ENCODE results near the gene LILRB3.
"Not testable (repeated sequence)": the region's sequence is repeated elsewhere in the genome, so short reads cannot be mapped to it uniquely, and the experiment has no call there.

LILRB3 gene

GRCh38 chr19:54173951-54174834 is 48.6 kb downstream of the LILRB3 start:
- Mint-ChIP-seq H3K9me3 (no peaks in the 10 kb centered on the region), H3K4me3 (no peak overlapping the region), H3K27me3 (no peaks in the 10 kb centered on the region), H3K4me1 (peaks cover 18% of the 10 kb centered on the region), H3K27ac (peak overlapping the region in 1 of 2 donors; percentile 74)
- ATAC-seq (no peak), DNase-seq (no peak)

- H3K27ac Mint-ChIP-seq: no peak overlapping the region
- ATAC-seq (no peak), DNase-seq (no peak)
- no peaks in the 10 kb centered on the region for H3K27me3 Mint-ChIP-seq
- peaks cover 21% of the 10 kb centered on the region for H3K4me1 Mint-ChIP-seq
- H3K4me3 Mint-ChIP-seq: no peak overlapping the region
- no peaks in the 10 kb centered on the region for H3K9me3 Mint-ChIP-seq
Measured at GRCh38 chr19:54173359-54173699, 49.5 kb downstream of the LILRB3 start.

GRCh38 chr19:54172471-54173358 is 50.1 kb downstream of the LILRB3 start, which contains the start of gene TMC4:
TMC4 (minus strand) TSS chr19:54173160; CDS start chr19:54173117, 43 bp downstream.
- Mint-ChIP-seq H3K4me3 (no peak within 1 kb of the TSS), H3K27ac (peak within 1 kb of the TSS in 1 of 2 donors; percentile 74), H3K9me3 (no peaks in the 10 kb centered on the region), H3K4me1 (peaks cover 27% of the 10 kb centered on the region), H3K27me3 (no peaks in the 10 kb centered on the region)
- DNase-seq (no peak), ATAC-seq (no peak)

GRCh38 chr19:54171736-54172431 is 50.9 kb downstream of the LILRB3 start:
- H3K9me3 Mint-ChIP-seq, ATAC-seq, H3K4me3 Mint-ChIP-seq, DNase-seq, H3K27me3 Mint-ChIP-seq, H3K27ac Mint-ChIP-seq: not testable (repeated sequence)
- H3K4me1 Mint-ChIP-seq: peaks cover 27% of the 10 kb centered on the region

GRCh38 chr19:54169149-54169740 is 53.6 kb downstream of the LILRB3 start:
- DNase-seq (no peak), ATAC-seq (no peak)
- peak overlapping the region in 1 of 2 donors; percentile 53 for H3K4me3 Mint-ChIP-seq
- peaks cover 5% of the 10 kb centered on the region for H3K27me3 Mint-ChIP-seq
- no peaks in the 10 kb centered on the region for H3K9me3 Mint-ChIP-seq
- H3K27ac Mint-ChIP-seq: no peak overlapping the region
- peaks cover 37% of the 10 kb centered on the region for H3K4me1 Mint-ChIP-seq

- ATAC-seq (peak; percentile 88), DNase-seq (peak; percentile 85 to 87)
- peak overlapping the region; percentile 53 to 69 for H3K4me3 Mint-ChIP-seq
- H3K9me3 Mint-ChIP-seq: no peaks in the 10 kb centered on the region
- peaks cover 10% of the 10 kb centered on the region for H3K27me3 Mint-ChIP-seq
- H3K4me1 Mint-ChIP-seq: peaks cover 37% of the 10 kb centered on the region
- no peak overlapping the region for H3K27ac Mint-ChIP-seq
Measured at GRCh38 chr19:54168174-54168917, 54.5 kb downstream of the LILRB3 start.
